NCI-H1930 (cell line): ENCODE measurements around the gene PLB1.

Experiments used
- DNase-seq, 2 experiments: peaks; one replicate each; lab custom pipeline; 2025; lab: John Stamatoyannopoulos, UW

The PLB1 gene

GRCh38 chr2:28590496-28591301 is 94.8 kb downstream of the PLB1 start:
- DNase-seq: no peak

GRCh38 chr2:28591711-28592335 is 96.0 kb downstream of the PLB1 start:
- no peak for DNase-seq

- no peak for DNase-seq
Observed at GRCh38 chr2:28592481-28592880, 96.6 kb downstream of the PLB1 start.

- DNase-seq: no peak
Observed at GRCh38 chr2:28593160-28593755, 97.4 kb downstream of the PLB1 start.

- no peak for DNase-seq
Observed at GRCh38 chr2:28594000-28594331, 98.1 kb downstream of the PLB1 start.

- peak; percentile 18 to 65 for DNase-seq
Observed at GRCh38 chr2:28594332-28595108, 98.7 kb downstream of the PLB1 start.

GRCh38 chr2:28595323-28595722 is 99.5 kb downstream of the PLB1 start:
- DNase-seq: no peak

- DNase-seq: no peak
Observed at GRCh38 chr2:28598484-28598883, 102.6 kb downstream of the PLB1 start.

GRCh38 chr2:28600181-28600580 is 104.3 kb downstream of the PLB1 start:
- DNase-seq: no peak

- no peak for DNase-seq
Observed at GRCh38 chr2:28601616-28602015, 105.8 kb downstream of the PLB1 start.

- DNase-seq: no peak
Observed at GRCh38 chr2:28602136-28602660, 106.3 kb downstream of the PLB1 start.

GRCh38 chr2:28602751-28603639 is 107.1 kb downstream of the PLB1 start:
- no peak for DNase-seq

- no peak for DNase-seq
Observed at GRCh38 chr2:28603821-28604220, 108.0 kb downstream of the PLB1 start.

- no peak for DNase-seq
Observed at GRCh38 chr2:28604284-28604843, 108.5 kb downstream of the PLB1 start.

GRCh38 chr2:28606986-28607441 is 111.2 kb downstream of the PLB1 start:
- no peak for DNase-seq

GRCh38 chr2:28607730-28608499 is 112.1 kb downstream of the PLB1 start:
- no peak for DNase-seq

- no peak for DNase-seq
Observed at GRCh38 chr2:28608500-28609424, 112.9 kb downstream of the PLB1 start.

- DNase-seq: no peak
Observed at GRCh38 chr2:28610583-28611201, 114.8 kb downstream of the PLB1 start.
